NCI-H2196 (cell line): ENCODE measurements around the gene GBP3.
"Not testable (repeated sequence)": the region's sequence is repeated elsewhere in the genome, so short reads cannot be mapped to it uniquely, and the experiment has no call there.

Experiments used
- DNase-seq: peaks from one replicate; lab custom pipeline; 2025; ENCODE audit not compliant: unreplicated experiment; lab: John Stamatoyannopoulos, UW

GBP3 gene

GRCh38 chr1:88979749-88980116, 42.9 kb downstream of the GBP3 start:
- no peak for DNase-seq

DNA sequence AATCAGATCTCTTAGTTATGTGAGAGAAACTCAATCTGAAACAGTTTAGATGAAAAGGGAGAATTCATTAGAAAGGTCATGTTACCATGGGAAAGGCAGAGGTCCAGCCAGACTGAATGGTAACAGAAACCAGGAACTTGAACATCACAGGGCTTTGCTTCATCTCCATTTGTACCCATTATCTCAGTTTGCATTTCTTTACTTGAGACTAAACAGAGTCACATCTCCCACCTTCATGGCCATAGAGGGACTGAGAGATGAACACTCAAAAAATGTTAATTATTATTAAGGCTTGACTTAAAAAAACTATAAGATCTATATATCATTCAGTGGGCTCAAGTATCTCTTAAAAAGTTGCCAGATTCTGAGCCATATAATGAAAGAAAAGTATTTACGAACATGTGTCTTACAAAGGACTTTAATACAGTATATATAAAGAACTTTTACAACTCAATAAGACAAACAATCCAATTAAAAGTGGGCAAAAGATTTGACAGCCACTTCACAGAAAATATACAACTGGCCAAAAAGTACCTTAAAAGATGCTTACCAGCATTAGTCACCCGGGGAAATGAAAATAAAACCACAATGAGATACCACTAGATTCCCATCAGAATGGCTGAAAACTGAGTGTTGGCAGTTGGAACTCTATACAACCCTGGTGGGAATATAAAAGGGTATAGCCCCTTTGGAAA, 43.5 kb downstream of the GBP3 start:
- no peak for DNase-seq

GRCh38 chr1:88976235-88976634, 46.4 kb downstream of the GBP3 start:
- no peak for DNase-seq

- not testable (repeated sequence) for DNase-seq
Measured at GRCh38 chr1:88974616-88975172, 48.0 kb downstream of the GBP3 start.

- DNase-seq = peak; percentile 32
Measured at GRCh38 chr1:88973520-88974137, 49.0 kb downstream of the GBP3 start.

DNA sequence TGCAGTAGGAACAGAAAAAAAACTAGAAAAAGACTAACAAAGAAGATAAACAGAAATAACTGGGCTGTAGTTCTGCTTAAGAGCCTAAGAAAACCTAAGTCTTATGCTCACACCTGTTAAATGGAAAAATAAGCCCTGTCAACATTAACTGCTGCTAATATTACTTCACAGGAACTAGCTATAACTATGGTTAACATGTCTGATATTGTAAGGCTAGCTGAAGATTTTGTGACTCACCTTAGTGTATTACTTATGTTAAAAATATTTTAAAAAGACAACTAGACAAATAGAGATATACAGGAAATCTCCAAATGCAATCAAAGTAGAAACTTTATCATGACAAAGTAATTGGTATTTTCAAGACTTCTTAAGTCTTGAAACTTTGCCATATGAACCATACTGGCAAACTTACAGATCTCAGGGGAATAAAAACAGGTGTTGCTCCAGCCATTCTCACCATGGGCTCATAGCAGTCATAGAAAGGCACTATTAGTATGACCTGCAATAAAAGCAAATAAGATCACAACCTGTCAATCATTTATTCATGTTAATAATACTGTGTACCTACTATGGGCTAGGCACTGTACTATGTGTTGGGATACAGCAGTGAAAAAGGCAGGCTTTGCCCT, 60.9 kb downstream of the GBP3 start:
- no peak for DNase-seq

DNA sequence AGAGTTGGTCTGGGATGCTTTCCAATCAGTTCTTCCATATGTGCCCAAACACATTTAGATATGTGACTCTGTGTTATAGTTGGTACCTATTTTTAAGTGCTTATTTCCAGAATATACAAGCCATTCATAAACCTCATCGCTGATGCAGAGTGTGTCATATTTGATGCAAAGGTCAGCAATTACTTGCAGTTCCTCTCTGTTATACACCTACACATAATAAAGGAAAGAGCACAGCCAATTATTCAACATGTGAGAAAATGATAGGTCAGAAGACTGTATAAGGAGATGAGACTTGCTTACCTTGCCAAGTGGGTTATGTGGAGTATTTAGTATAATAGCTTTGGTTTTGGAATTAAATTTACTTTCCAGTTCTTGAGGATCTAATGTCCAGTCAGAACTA, 61.6 kb downstream of the GBP3 start:
- DNase-seq = no peak
